H1 (cell line): ENCODE measurements around the gene SLC43A2. TPM values are rescaled to one million over a fixed set of nuclear protein-coding genes. Genes with fewer than 3 reads are reported as not detected.

Source experiments
- CTCF ChIA-PET: fragments of 300-600 bp; sonication (Branson Sonifier 250); formaldehyde crosslinking; loops from one replicate; lab custom pipeline; 2021; ENCODE audit not compliant: partially characterized antibody; lab: Charles Lee
- POLR2A ChIA-PET: fragments of 300-600 bp; sonication (Branson Sonifier 250); formaldehyde crosslinking; loops from one replicate; lab custom pipeline; 2021; ENCODE audit warnings: inconsistent platforms; ENCODE audit not compliant: partially characterized antibody; lab: Charles Lee
- DNase-seq, 2 experiments: peaks; one replicate each; pipeline versions ENCODE4 v3.0.0 to v3.0.0-alpha.2; 2010 to 2022; ENCODE audit warnings: low spot score in 2 of 2, low read depth in 1 of 2, mixed read lengths in 1 of 2
- FAIRE-seq: peaks from 2 replicates; lab custom pipeline; 2011; peaks lifted over from hg19 to GRCh38; lab: Jason Lieb, UNC
- H2AFZ ChIP-seq: 2 replicates; pipeline ENCODE4 v1.8.1; 2012; ENCODE audit warnings: low read length, inconsistent platforms
- H2AK5ac ChIP-seq: 2 replicates; pipeline ENCODE4 v1.6.1; 2013; ENCODE audit warnings: low read depth, low read length
- H2BK120ac ChIP-seq: replicated peaks from 2 replicates; pipeline ENCODE3; 2013; ENCODE audit warnings: low read depth, low read length, inconsistent platforms
- H2BK12ac ChIP-seq: 2 replicates; pipeline ENCODE4 v1.6.1; 2013; ENCODE audit warnings: low read depth, low read length
- H2BK15ac ChIP-seq: 2 replicates; pipeline ENCODE4 v1.6.1; 2013; ENCODE audit warnings: low read length
- H2BK20ac ChIP-seq: 2 replicates; pipeline ENCODE4 v1.6.1; 2013; ENCODE audit warnings: low read length
- H2BK5ac ChIP-seq: 2 replicates; pipeline ENCODE4 v1.6.1; 2013; ENCODE audit warnings: low read depth, low read length
- H3K14ac ChIP-seq: 2 replicates; pipeline ENCODE4 v1.6.1; 2013; ENCODE audit warnings: inconsistent platforms; ENCODE audit not compliant: insufficient read length
- H3K18ac ChIP-seq: 2 replicates; pipeline ENCODE4 v1.6.1; 2013; ENCODE audit warnings: low read length; ENCODE audit errors: extremely low read depth
- H3K23ac ChIP-seq: 2 replicates; pipeline ENCODE4 v1.6.1; 2013; ENCODE audit warnings: inconsistent platforms; ENCODE audit not compliant: insufficient read length
- H3K23me2 ChIP-seq: 2 replicates; pipeline ENCODE4 v1.6.1; 2013; ENCODE audit warnings: low read depth, low read length
- H3K27ac ChIP-seq: 2 replicates; pipeline ENCODE4 v1.6.1; 2011; ENCODE audit warnings: low read depth, low read length, inconsistent platforms
- H3K27me3 ChIP-seq, 4 experiments: replicated peaks in 1 of 4; 1 replicate in 1 of 4; 2 replicates in 3 of 4; pipeline versions ENCODE4 v1.6.1 to v1.8.1; 2011 to 2013; ENCODE audit warnings: low read length in 3 of 4, mild to moderate bottlenecking in 3 of 4, inconsistent platforms in 2 of 4, mixed read lengths in 2 of 4, moderate library complexity in 1 of 4; ENCODE audit not compliant: control insufficient read depth in 3 of 4, insufficient read depth in 3 of 4; ENCODE audit errors: extremely low read depth in 1 of 4
- H3K36me3 ChIP-seq, 4 experiments: 2 replicates each; pipeline versions ENCODE4 v1.6.1 to v1.8.1; 2011 to 2013; ENCODE audit warnings: mild to moderate bottlenecking in 4 of 4, low read length in 3 of 4, moderate library complexity in 2 of 4, control low read depth in 1 of 4, inconsistent platforms in 1 of 4; ENCODE audit not compliant: insufficient read depth in 4 of 4, control insufficient read depth in 2 of 4
- H3K4ac ChIP-seq: replicated peaks from 2 replicates; pipeline ENCODE3; 2013; ENCODE audit warnings: low read length, low read depth, mixed read lengths, inconsistent platforms; ENCODE audit not compliant: insufficient read length
- H3K4me1 ChIP-seq, 4 experiments: replicated peaks in 1 of 4; 1 replicate in 1 of 4; 2 replicates in 3 of 4; pipeline versions ENCODE4 v1.6.1 to v1.8.1; 2011 to 2013; ENCODE audit warnings: low read length in 3 of 4, inconsistent platforms in 2 of 4, mixed read lengths in 1 of 4; ENCODE audit not compliant: insufficient read depth in 4 of 4, control insufficient read depth in 3 of 4
- H3K4me2 ChIP-seq, 2 experiments: 2 replicates each; pipeline versions ENCODE4 v1.6.1 to v1.8.1; 2011 to 2013; ENCODE audit warnings: low read depth in 2 of 2, low read length in 2 of 2, control low read depth in 1 of 2, inconsistent platforms in 1 of 2, mild to moderate bottlenecking in 1 of 2; ENCODE audit not compliant: insufficient read depth in 1 of 2
- H3K4me3 ChIP-seq, 4 experiments: fragments of 200-600, 300-600 bp in 1 of 4; sonication (generic), shearing (Covaris generic), sonication (Bioruptor Twin) in 1 of 4; 2 replicates each; pipeline versions ENCODE4 v1.5.1 to v1.8.1; 2011 to 2016; ENCODE audit warnings: low read length in 4 of 4, low read depth in 3 of 4, control low read depth in 2 of 4, inconsistent platforms in 2 of 4, mild to moderate bottlenecking in 2 of 4, mixed read lengths in 1 of 4, moderate library complexity in 1 of 4; ENCODE audit not compliant: insufficient read depth in 2 of 4; ENCODE audit errors: extremely low read depth in 1 of 4
- H3K56ac ChIP-seq: replicated peaks from 2 replicates; pipeline ENCODE3; 2013; ENCODE audit warnings: low read depth, mild to moderate bottlenecking, mixed read lengths, low read length, inconsistent platforms; ENCODE audit not compliant: insufficient read length
- H3K79me1 ChIP-seq: 2 replicates; pipeline ENCODE4 v1.6.1; 2013; ENCODE audit warnings: low read depth, low read length, control low read depth
- H3K79me2 ChIP-seq, 2 experiments: 2 replicates each; pipeline versions ENCODE4 v1.6.1 to v1.8.1; 2012 to 2013; ENCODE audit warnings: low read length in 2 of 2, mild to moderate bottlenecking in 2 of 2, inconsistent platforms in 1 of 2; ENCODE audit not compliant: insufficient read depth in 2 of 2, control insufficient read depth in 1 of 2
- H3K9ac ChIP-seq, 4 experiments: replicated peaks in 1 of 4; 1 replicate in 1 of 4; 2 replicates in 3 of 4; pipeline versions ENCODE4 v1.6.1 to v1.8.1; 2011 to 2013; ENCODE audit warnings: low read depth in 3 of 4, low read length in 3 of 4, control low read depth in 2 of 4, mild to moderate bottlenecking in 2 of 4, moderate library complexity in 2 of 4, inconsistent platforms in 1 of 4; ENCODE audit errors: extremely low read depth in 1 of 4
- H3K9me3 ChIP-seq, 2 experiments: 2 replicates each; pipeline versions ENCODE4 v1.6.1 to v1.8.1; 2012 to 2013; ENCODE audit warnings: mild to moderate bottlenecking in 2 of 2, moderate library complexity in 2 of 2, control low read depth in 1 of 2, inconsistent platforms in 1 of 2, low read depth in 1 of 2, low read length in 1 of 2, mixed read lengths in 1 of 2; ENCODE audit not compliant: insufficient read depth in 2 of 2
- H4K20me1 ChIP-seq, 2 experiments: replicated peaks in 1 of 2; 2 replicates each; pipeline versions ENCODE3 to v1.8.1; 2011 to 2013; ENCODE audit warnings: inconsistent platforms in 2 of 2, low read length in 2 of 2, mild to moderate bottlenecking in 1 of 2; ENCODE audit not compliant: insufficient read depth in 2 of 2, control insufficient read depth in 1 of 2
- H4K5ac ChIP-seq: 2 replicates; pipeline ENCODE4 v1.6.1; 2013; ENCODE audit warnings: low read length, low read depth, mixed read lengths, inconsistent platforms; ENCODE audit not compliant: insufficient read length
- H4K8ac ChIP-seq: 2 replicates; pipeline ENCODE4 v1.8.0; 2013; ENCODE audit warnings: mild to moderate bottlenecking, moderate library complexity, low read length, inconsistent platforms; ENCODE audit not compliant: insufficient read depth; ENCODE audit errors: extremely low read depth
- H4K91ac ChIP-seq: replicated peaks from 2 replicates; pipeline ENCODE3; 2013; ENCODE audit warnings: low read length, mixed read lengths, inconsistent platforms; ENCODE audit not compliant: insufficient read length
- BCL11A ChIP-seq, 2 experiments: IDR thresholded peaks; one replicate each; pipeline ENCODE4 v1.6.1; 2011; ENCODE audit warnings: low read depth in 2 of 2, low read length in 2 of 2, mild to moderate bottlenecking in 2 of 2
- CHD1 ChIP-seq: IDR thresholded peaks from 2 replicates; pipeline ENCODE4 v1.6.1; 2012; ENCODE audit warnings: low read depth, low read length, improper control_type of control experiment
- CTCF ChIP-seq, 3 experiments: IDR thresholded peaks; 1 replicate in 2 of 3; 2 replicates in 1 of 3; pipeline versions ENCODE4 v1.5.1 to v1.6.1; 2011; ENCODE audit warnings: low read length in 3 of 3, mild to moderate bottlenecking in 3 of 3, inconsistent platforms in 2 of 3, low read depth in 1 of 3, moderate library complexity in 1 of 3; ENCODE audit not compliant: insufficient read depth in 1 of 3; ENCODE audit errors: control extremely low read depth in 1 of 3
- EZH2 ChIP-seq: fragments of 200-600 bp; sonication (generic); IDR thresholded peaks from 2 replicates; pipeline ENCODE4 v1.7.1; 2012; ENCODE audit warnings: low read depth, mild to moderate bottlenecking, moderate library complexity, low read length, inconsistent platforms; ENCODE audit not compliant: severe bottlenecking
- GABPA ChIP-seq: IDR thresholded peaks from 2 replicates; pipeline ENCODE4 v1.6.1; 2011; ENCODE audit warnings: mild to moderate bottlenecking, low read length, moderate library complexity, borderline replicate concordance; ENCODE audit not compliant: insufficient read depth
- RBBP5 ChIP-seq: IDR thresholded peaks from 2 replicates; pipeline ENCODE4 v1.7.1; 2012; ENCODE audit warnings: low read depth, mild to moderate bottlenecking, inconsistent platforms, low read length, moderate library complexity, borderline replicate concordance
- SP1 ChIP-seq: IDR thresholded peaks from 2 replicates; pipeline ENCODE4 v1.6.1; 2011; ENCODE audit warnings: low read depth, low read length
- WGBS, 2 experiments: shearing (Covaris generic) in 1 of 2; methylation state at CpG; one replicate each; pipeline versions ENCODE4 v1.1.6 to v1.1.7; 2013 to 2015; ENCODE audit warnings: low lambda C conversion rate in 2 of 2, mixed read lengths in 2 of 2, inconsistent platforms in 1 of 2, low coverage in 1 of 2, missing lambda C conversion rate in 1 of 2; ENCODE audit not compliant: insufficient replicate concordance in 2 of 2, insufficient coverage in 1 of 2, insufficient read length in 1 of 2; ENCODE audit errors: extremely low coverage in 1 of 2, missing lambda C conversion rate in 1 of 2; 5-methylcytosine and 5-hydroxymethylcytosine counted together
- polyA plus RNA-seq, 7 experiments: library from polyadenylated mRNA; depleted of rRNA in 3 of 7; stranded (reverse) in 5 of 7; unstranded in 2 of 7; fragments of >200 nt in 5 of 7; fragments of 200-250 nt in 2 of 7; gene quantifications; 1 replicate in 5 of 7; 2 replicates in 1 of 7; 4 replicates in 1 of 7; pipeline versions ENCODE4 v1.2.1 to v1.2.3, GENCODE V29; 2011 to 2013; ENCODE audit warnings: missing spikeins in 2 of 7, mixed read lengths in 2 of 7
- total RNA-seq: library from RNA; stranded (reverse); fragmentation: NEBNext Ultra II Directional; extraction: Animal tissue kit (Norgen Biotek cat#: 25700); gene quantifications from 2 replicates; pipeline ENCODE4 v1.2.1, GENCODE V29; 2021

Gene SLC43A2
- total and polyA plus RNA-seq, 2 of the 8 experiments (the other 6 are each of a cell fraction or from before 2014, with no cell fraction given), result 6.6 to 10.5 TPM

- peaks cover 8% of the 10 kb centered on the region; the same call in 1 of the 2 replicates for H3K79me1 ChIP-seq
- no peak overlapping the region for H4K5ac ChIP-seq
- WGBS, 2 experiments, result 94% methylated on average over 12 of the region's 12 CpGs; no CpG with 5 or more reads in 1 of the 2 experiments
- no peak overlapping the region for H3K56ac ChIP-seq
- no peak overlapping the region for H2BK5ac ChIP-seq
- H3K9me3 ChIP-seq, result no peaks in the 10 kb centered on the region
- H4K8ac ChIP-seq, result no peak overlapping the region
- H3K4me1 ChIP-seq, result no peaks in the 10 kb centered on the region
- no peak overlapping the region for H3K18ac ChIP-seq
- H4K91ac ChIP-seq, result no peak overlapping the region
- H3K79me2 ChIP-seq, result peaks cover 0 to 6% of the 10 kb centered on the region in 2 experiments; a peak in 1 of 4 replicates
- H3K9ac ChIP-seq, result no peak overlapping the region
- no peak overlapping the region for H2BK12ac ChIP-seq
- H3K36me3 ChIP-seq, result peaks cover 0 to 14% (median 10%) of the 10 kb centered on the region in 4 experiments; a peak in 5 of 8 replicates
- H2BK120ac ChIP-seq, result no peak overlapping the region
- no peak for TF ChIP-seq RBBP5
- no peak for TF ChIP-seq BCL11A (IDR thresholded peaks at IDR 0.05; ENCODE audit: low read depth in 2 of 2, low read length in 2 of 2)
- TF ChIP-seq SP1, result no peak
- no peak for TF ChIP-seq EZH2
- no peak for TF ChIP-seq CTCF (IDR thresholded peaks at IDR 0.05; ENCODE audit: control extremely low read depth in 1 of 3, insufficient read depth in 1 of 3, low read depth in 1 of 3, low read length in 3 of 3)
- TF ChIP-seq CHD1, result no peak
- no peak for TF ChIP-seq GABPA
- no peak overlapping the region for H2AFZ ChIP-seq
- DNase-seq (no peak), FAIRE-seq (no peak)
- no peak overlapping the region for H3K4ac ChIP-seq
- ChIA-PET POLR2A (no interaction called here), CTCF (interaction anchor here (1.5 to 1.8 kb wide), 2 partner anchors 19 to 78 kb away, joined by 4 to 10 read pairs; no protein-coding TSS in a partner anchor)
- H4K20me1 ChIP-seq, result peaks cover 2 to 11% of the 10 kb centered on the region in 2 experiments
- no peak overlapping the region for H2BK15ac ChIP-seq
- no peak overlapping the region for H3K14ac ChIP-seq
- H3K4me2 ChIP-seq, result no peak overlapping the region
- H2BK20ac ChIP-seq, result no peak overlapping the region
- H2AK5ac ChIP-seq, result no peak overlapping the region
- no peak overlapping the region for H3K27ac ChIP-seq
- H3K23me2 ChIP-seq, result no peaks in the 10 kb centered on the region
- H3K27me3 ChIP-seq, result no peaks in the 10 kb centered on the region; a peak in 1 of 7 replicates
- no peak overlapping the region for H3K4me3 ChIP-seq
- no peak overlapping the region for H3K23ac ChIP-seq
Observed at GRCh38 chr17:1551741-1552140, 76.9 kb downstream of the SLC43A2 start.
